H1 (cell line): ENCODE results near the gene MBD3L5. TPM values are rescaled to one million over a fixed set of nuclear protein-coding genes. Genes with fewer than 3 reads are reported as not detected.

Experiments
- CTCF ChIA-PET: fragments of 300-600 bp; sonication (Branson Sonifier 250); formaldehyde crosslinking; loops from one replicate; lab custom pipeline; 2021; ENCODE audit not compliant: partially characterized antibody; lab: Charles Lee
- POLR2A ChIA-PET: fragments of 300-600 bp; sonication (Branson Sonifier 250); formaldehyde crosslinking; loops from one replicate; lab custom pipeline; 2021; ENCODE audit warnings: inconsistent platforms; ENCODE audit not compliant: partially characterized antibody; lab: Charles Lee
- DNase-seq, 2 experiments: peaks; one replicate each; pipeline versions ENCODE4 v3.0.0 to v3.0.0-alpha.2; 2010 to 2022; ENCODE audit warnings: low spot score in 2 of 2, low read depth in 1 of 2, mixed read lengths in 1 of 2
- FAIRE-seq: peaks from 2 replicates; lab custom pipeline; 2011; peaks lifted over from hg19 to GRCh38; lab: Jason Lieb, UNC
- H2AFZ ChIP-seq: 2 replicates; pipeline ENCODE4 v1.8.1; 2012; ENCODE audit warnings: low read length, inconsistent platforms
- H2AK5ac ChIP-seq: 2 replicates; pipeline ENCODE4 v1.6.1; 2013; ENCODE audit warnings: low read depth, low read length
- H2BK120ac ChIP-seq: replicated peaks from 2 replicates; pipeline ENCODE3; 2013; ENCODE audit warnings: low read depth, low read length, inconsistent platforms
- H2BK12ac ChIP-seq: 2 replicates; pipeline ENCODE4 v1.6.1; 2013; ENCODE audit warnings: low read depth, low read length
- H2BK15ac ChIP-seq: 2 replicates; pipeline ENCODE4 v1.6.1; 2013; ENCODE audit warnings: low read length
- H2BK20ac ChIP-seq: 2 replicates; pipeline ENCODE4 v1.6.1; 2013; ENCODE audit warnings: low read length
- H2BK5ac ChIP-seq: 2 replicates; pipeline ENCODE4 v1.6.1; 2013; ENCODE audit warnings: low read depth, low read length
- H3K14ac ChIP-seq: 2 replicates; pipeline ENCODE4 v1.6.1; 2013; ENCODE audit warnings: inconsistent platforms; ENCODE audit not compliant: insufficient read length
- H3K18ac ChIP-seq: 2 replicates; pipeline ENCODE4 v1.6.1; 2013; ENCODE audit warnings: low read length; ENCODE audit errors: extremely low read depth
- H3K23ac ChIP-seq: 2 replicates; pipeline ENCODE4 v1.6.1; 2013; ENCODE audit warnings: inconsistent platforms; ENCODE audit not compliant: insufficient read length
- H3K23me2 ChIP-seq: 2 replicates; pipeline ENCODE4 v1.6.1; 2013; ENCODE audit warnings: low read depth, low read length
- H3K27ac ChIP-seq: 2 replicates; pipeline ENCODE4 v1.6.1; 2011; ENCODE audit warnings: low read depth, low read length, inconsistent platforms
- H3K27me3 ChIP-seq, 4 experiments: replicated peaks in 1 of 4; 1 replicate in 1 of 4; 2 replicates in 3 of 4; pipeline versions ENCODE4 v1.6.1 to v1.8.1; 2011 to 2013; ENCODE audit warnings: low read length in 3 of 4, mild to moderate bottlenecking in 3 of 4, inconsistent platforms in 2 of 4, mixed read lengths in 2 of 4, moderate library complexity in 1 of 4; ENCODE audit not compliant: control insufficient read depth in 3 of 4, insufficient read depth in 3 of 4; ENCODE audit errors: extremely low read depth in 1 of 4
- H3K36me3 ChIP-seq, 4 experiments: 2 replicates each; pipeline versions ENCODE4 v1.6.1 to v1.8.1; 2011 to 2013; ENCODE audit warnings: mild to moderate bottlenecking in 4 of 4, low read length in 3 of 4, moderate library complexity in 2 of 4, control low read depth in 1 of 4, inconsistent platforms in 1 of 4; ENCODE audit not compliant: insufficient read depth in 4 of 4, control insufficient read depth in 2 of 4
- H3K4ac ChIP-seq: replicated peaks from 2 replicates; pipeline ENCODE3; 2013; ENCODE audit warnings: low read length, low read depth, mixed read lengths, inconsistent platforms; ENCODE audit not compliant: insufficient read length
- H3K4me1 ChIP-seq, 4 experiments: replicated peaks in 1 of 4; 1 replicate in 1 of 4; 2 replicates in 3 of 4; pipeline versions ENCODE4 v1.6.1 to v1.8.1; 2011 to 2013; ENCODE audit warnings: low read length in 3 of 4, inconsistent platforms in 2 of 4, mixed read lengths in 1 of 4; ENCODE audit not compliant: insufficient read depth in 4 of 4, control insufficient read depth in 3 of 4
- H3K4me2 ChIP-seq, 2 experiments: 2 replicates each; pipeline versions ENCODE4 v1.6.1 to v1.8.1; 2011 to 2013; ENCODE audit warnings: low read depth in 2 of 2, low read length in 2 of 2, control low read depth in 1 of 2, inconsistent platforms in 1 of 2, mild to moderate bottlenecking in 1 of 2; ENCODE audit not compliant: insufficient read depth in 1 of 2
- H3K4me3 ChIP-seq, 4 experiments: fragments of 200-600, 300-600 bp in 1 of 4; sonication (generic), shearing (Covaris generic), sonication (Bioruptor Twin) in 1 of 4; 2 replicates each; pipeline versions ENCODE4 v1.5.1 to v1.8.1; 2011 to 2016; ENCODE audit warnings: low read length in 4 of 4, low read depth in 3 of 4, control low read depth in 2 of 4, inconsistent platforms in 2 of 4, mild to moderate bottlenecking in 2 of 4, mixed read lengths in 1 of 4, moderate library complexity in 1 of 4; ENCODE audit not compliant: insufficient read depth in 2 of 4; ENCODE audit errors: extremely low read depth in 1 of 4
- H3K56ac ChIP-seq: replicated peaks from 2 replicates; pipeline ENCODE3; 2013; ENCODE audit warnings: low read depth, mild to moderate bottlenecking, mixed read lengths, low read length, inconsistent platforms; ENCODE audit not compliant: insufficient read length
- H3K79me1 ChIP-seq: 2 replicates; pipeline ENCODE4 v1.6.1; 2013; ENCODE audit warnings: low read depth, low read length, control low read depth
- H3K79me2 ChIP-seq, 2 experiments: 2 replicates each; pipeline versions ENCODE4 v1.6.1 to v1.8.1; 2012 to 2013; ENCODE audit warnings: low read length in 2 of 2, mild to moderate bottlenecking in 2 of 2, inconsistent platforms in 1 of 2; ENCODE audit not compliant: insufficient read depth in 2 of 2, control insufficient read depth in 1 of 2
- H3K9ac ChIP-seq, 4 experiments: replicated peaks in 1 of 4; 1 replicate in 1 of 4; 2 replicates in 3 of 4; pipeline versions ENCODE4 v1.6.1 to v1.8.1; 2011 to 2013; ENCODE audit warnings: low read depth in 3 of 4, low read length in 3 of 4, control low read depth in 2 of 4, mild to moderate bottlenecking in 2 of 4, moderate library complexity in 2 of 4, inconsistent platforms in 1 of 4; ENCODE audit errors: extremely low read depth in 1 of 4
- H3K9me3 ChIP-seq, 2 experiments: 2 replicates each; pipeline versions ENCODE4 v1.6.1 to v1.8.1; 2012 to 2013; ENCODE audit warnings: mild to moderate bottlenecking in 2 of 2, moderate library complexity in 2 of 2, control low read depth in 1 of 2, inconsistent platforms in 1 of 2, low read depth in 1 of 2, low read length in 1 of 2, mixed read lengths in 1 of 2; ENCODE audit not compliant: insufficient read depth in 2 of 2
- H4K20me1 ChIP-seq, 2 experiments: replicated peaks in 1 of 2; 2 replicates each; pipeline versions ENCODE3 to v1.8.1; 2011 to 2013; ENCODE audit warnings: inconsistent platforms in 2 of 2, low read length in 2 of 2, mild to moderate bottlenecking in 1 of 2; ENCODE audit not compliant: insufficient read depth in 2 of 2, control insufficient read depth in 1 of 2
- H4K5ac ChIP-seq: 2 replicates; pipeline ENCODE4 v1.6.1; 2013; ENCODE audit warnings: low read length, low read depth, mixed read lengths, inconsistent platforms; ENCODE audit not compliant: insufficient read length
- H4K8ac ChIP-seq: 2 replicates; pipeline ENCODE4 v1.8.0; 2013; ENCODE audit warnings: mild to moderate bottlenecking, moderate library complexity, low read length, inconsistent platforms; ENCODE audit not compliant: insufficient read depth; ENCODE audit errors: extremely low read depth
- H4K91ac ChIP-seq: replicated peaks from 2 replicates; pipeline ENCODE3; 2013; ENCODE audit warnings: low read length, mixed read lengths, inconsistent platforms; ENCODE audit not compliant: insufficient read length
- WGBS, 2 experiments: shearing (Covaris generic) in 1 of 2; methylation state at CpG; one replicate each; pipeline versions ENCODE4 v1.1.6 to v1.1.7; 2013 to 2015; ENCODE audit warnings: low lambda C conversion rate in 2 of 2, mixed read lengths in 2 of 2, inconsistent platforms in 1 of 2, low coverage in 1 of 2, missing lambda C conversion rate in 1 of 2; ENCODE audit not compliant: insufficient replicate concordance in 2 of 2, insufficient coverage in 1 of 2, insufficient read length in 1 of 2; ENCODE audit errors: extremely low coverage in 1 of 2, missing lambda C conversion rate in 1 of 2; 5-methylcytosine and 5-hydroxymethylcytosine counted together
- polyA plus RNA-seq, 7 experiments: library from polyadenylated mRNA; depleted of rRNA in 3 of 7; stranded (reverse) in 5 of 7; unstranded in 2 of 7; fragments of >200 nt in 5 of 7; fragments of 200-250 nt in 2 of 7; gene quantifications; 1 replicate in 5 of 7; 2 replicates in 1 of 7; 4 replicates in 1 of 7; pipeline versions ENCODE4 v1.2.1 to v1.2.3, GENCODE V29; 2011 to 2013; ENCODE audit warnings: missing spikeins in 2 of 7, mixed read lengths in 2 of 7
- total RNA-seq: library from RNA; stranded (reverse); fragmentation: NEBNext Ultra II Directional; extraction: Animal tissue kit (Norgen Biotek cat#: 25700); gene quantifications from 2 replicates; pipeline ENCODE4 v1.2.1, GENCODE V29; 2021

Gene MBD3L5
- total and polyA plus RNA-seq, 2 of the 8 experiments (the other 6 are each of a cell fraction or from before 2014, with no cell fraction given): not detected

- H3K4ac ChIP-seq: no peak overlapping the region
- H2BK12ac ChIP-seq: no peak overlapping the region
- H4K20me1 ChIP-seq: peaks cover 0 to 4% of the 10 kb centered on the region in 2 experiments
- H2BK120ac ChIP-seq: no peak overlapping the region
- H3K4me2 ChIP-seq: no peak overlapping the region
- no peak overlapping the region for H2AK5ac ChIP-seq
- no peak overlapping the region for H4K91ac ChIP-seq
- H3K14ac ChIP-seq: no peak overlapping the region
- no peak overlapping the region for H2BK15ac ChIP-seq
- H3K9me3 ChIP-seq: peaks cover 60 to 77% of the 10 kb centered on the region in 2 experiments
- peaks cover 6% of the 10 kb centered on the region; the same call in 1 of the 2 replicates for H3K23me2 ChIP-seq
- CTCF ChIA-PET: no interaction called here
- no peak overlapping the region for H2BK20ac ChIP-seq
- no peak overlapping the region for H2AFZ ChIP-seq
- H4K8ac ChIP-seq: no peak overlapping the region
- no peaks in the 10 kb centered on the region for H3K79me2 ChIP-seq
- H3K4me1 ChIP-seq: no peaks in the 10 kb centered on the region
- 83% methylated on average over 7 of the region's 7 CpGs; no CpG with 5 or more reads in 1 of the 2 experiments for WGBS, 2 experiments
- H4K5ac ChIP-seq: no peak overlapping the region
- no peaks in the 10 kb centered on the region for H3K27me3 ChIP-seq
- no peak overlapping the region for H2BK5ac ChIP-seq
- FAIRE-seq (no peak), DNase-seq (no peak)
- no peak overlapping the region for H3K4me3 ChIP-seq
- no peak overlapping the region for H3K18ac ChIP-seq
- no peaks in the 10 kb centered on the region for H3K79me1 ChIP-seq
- H3K9ac ChIP-seq: no peak overlapping the region
- H3K27ac ChIP-seq: no peak overlapping the region
- no peak overlapping the region for H3K23ac ChIP-seq
- POLR2A ChIA-PET: no interaction called here
- H3K36me3 ChIP-seq: no peaks in the 10 kb centered on the region; a peak in 2 of 8 replicates
- H3K56ac ChIP-seq: no peak overlapping the region
Observed at GRCh38 chr19:6999933-7000332, 30.4 kb upstream of the MBD3L5 start.
